Spleen (tissue), 7 donors: ENCODE measurements around the gene MARCHF10.

Experiments
- POLR2A ChIP-seq, 3 donors: fragments of 450-650 bp; IDR thresholded peaks; one replicate each; pipeline ENCODE4 v1.5.1; 2017; ENCODE audit warnings: antibody characterized with exemption in 3 of 3, mild to moderate bottlenecking in 1 of 3
- TF ChIP-seq, protein P1 (sequence below), 11 experiments: fragments of 200-600 bp in 7 of 11; fragments of 450-650 bp in 4 of 11; sonication (generic) in 4 of 11; IDR thresholded peaks in 8 of 11; conservative IDR thresholded peaks in 3 of 11; 1 replicate in 7 of 11; 2 replicates in 4 of 11; pipeline versions ENCODE4 v1.4.0 to v1.8.0; 2016 to 2021; ENCODE audit warnings: antibody characterized with exemption in 11 of 11, inconsistent platforms in 4 of 11, mild to moderate bottlenecking in 1 of 11
- donor health status: DM: no; HTN: no; CAD: no; lungs with moderate emphysema.
- donor health status: DM: no; HTN: no; CAD: no.
- donor health status: DM: no; HTN: no; CAD: no.

GRCh38 chr17:62696256-62696655 lies 111.9 kb downstream of the MARCHF10 start:
- TF ChIP-seq POLR2A (IDR thresholded peaks at IDR 0.05) = no peak
- TF ChIP-seq, protein P1, sequence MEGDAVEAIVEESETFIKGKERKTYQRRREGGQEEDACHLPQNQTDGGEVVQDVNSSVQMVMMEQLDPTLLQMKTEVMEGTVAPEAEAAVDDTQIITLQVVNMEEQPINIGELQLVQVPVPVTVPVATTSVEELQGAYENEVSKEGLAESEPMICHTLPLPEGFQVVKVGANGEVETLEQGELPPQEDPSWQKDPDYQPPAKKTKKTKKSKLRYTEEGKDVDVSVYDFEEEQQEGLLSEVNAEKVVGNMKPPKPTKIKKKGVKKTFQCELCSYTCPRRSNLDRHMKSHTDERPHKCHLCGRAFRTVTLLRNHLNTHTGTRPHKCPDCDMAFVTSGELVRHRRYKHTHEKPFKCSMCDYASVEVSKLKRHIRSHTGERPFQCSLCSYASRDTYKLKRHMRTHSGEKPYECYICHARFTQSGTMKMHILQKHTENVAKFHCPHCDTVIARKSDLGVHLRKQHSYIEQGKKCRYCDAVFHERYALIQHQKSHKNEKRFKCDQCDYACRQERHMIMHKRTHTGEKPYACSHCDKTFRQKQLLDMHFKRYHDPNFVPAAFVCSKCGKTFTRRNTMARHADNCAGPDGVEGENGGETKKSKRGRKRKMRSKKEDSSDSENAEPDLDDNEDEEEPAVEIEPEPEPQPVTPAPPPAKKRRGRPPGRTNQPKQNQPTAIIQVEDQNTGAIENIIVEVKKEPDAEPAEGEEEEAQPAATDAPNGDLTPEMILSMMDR (IDR thresholded peaks at IDR 0.05 in 8 of 11, conservative IDR thresholded peaks at IDR 0.05 in 3 of 11) = no peak
